HepG2 (cell line): ENCODE results near the gene AARS2. TPM values are rescaled to one million over a fixed set of nuclear protein-coding genes. Genes with fewer than 3 reads are reported as not detected.

Source experiments
- ARNT2 ChIP-seq: sonication (generic); formaldehyde crosslinking; IDR thresholded peaks from 2 replicates; pipeline ENCODE4 v1.8.0; 2022; ENCODE audit warnings: mild to moderate bottlenecking, low read depth, missing genetic modification reagents, moderate library complexity
- CEBPB ChIP-seq: IDR thresholded peaks from 2 replicates; pipeline ENCODE4 v1.6.1; 2011; ENCODE audit warnings: low read depth, low read length, improper control_type of control experiment, borderline replicate concordance
- GATAD2A ChIP-seq: IDR thresholded peaks from 2 replicates; pipeline ENCODE4 v1.6.1; 2016
- KLF15 ChIP-seq: sonication (generic); formaldehyde crosslinking; IDR thresholded peaks from 2 replicates; pipeline ENCODE4 v1.8.1; 2023; ENCODE audit warnings: borderline replicate concordance, mild to moderate bottlenecking, inconsistent platforms, missing genetic modification reagents, mixed read lengths
- KLF6 ChIP-seq: IDR thresholded peaks from 2 replicates; pipeline ENCODE4 v1.8.0; 2016; ENCODE audit warnings: missing biosample characterization, missing genetic modification reagents
- NFE2L2 ChIP-seq: fragments of 150-350 bp; IDR thresholded peaks from 2 replicates; pipeline ENCODE4 v1.6.1; 2014; ENCODE audit warnings: low read length
- RBAK ChIP-seq: sonication (generic); formaldehyde crosslinking; IDR thresholded peaks from 2 replicates; pipeline ENCODE4 v1.5.1; 2020; ENCODE audit warnings: mild to moderate bottlenecking, missing genetic modification reagents
- ZBTB20 ChIP-seq: sonication (generic); formaldehyde crosslinking; IDR thresholded peaks from 2 replicates; pipeline ENCODE4 v1.8.1; 2023; ENCODE audit warnings: missing genetic modification reagents, low read depth, mild to moderate bottlenecking, borderline replicate concordance
- ZEB1 ChIP-seq: IDR thresholded peaks from 2 replicates; pipeline ENCODE4 v1.6.1; 2012; ENCODE audit warnings: mild to moderate bottlenecking, low read depth, inconsistent platforms; ENCODE audit not compliant: insufficient replicate concordance
- ZFP90 ChIP-seq: sonication (generic); formaldehyde crosslinking; IDR thresholded peaks from 2 replicates; pipeline ENCODE4 v1.8.0; 2022; ENCODE audit warnings: missing genetic modification reagents, mild to moderate bottlenecking, inconsistent platforms, borderline replicate concordance
- ZKSCAN8 ChIP-seq: IDR thresholded peaks from 2 replicates; pipeline ENCODE4 v1.6.1; 2016; ENCODE audit warnings: borderline replicate concordance, missing genetic modification reagents, missing compliant biosample characterization
- ZNF180 ChIP-seq: sonication (generic); formaldehyde crosslinking; IDR thresholded peaks from 2 replicates; pipeline ENCODE4 v1.4.0; 2020; ENCODE audit warnings: low read depth, missing genetic modification reagents, borderline replicate concordance
- ZNF446 ChIP-seq: sonication (generic); formaldehyde crosslinking; IDR thresholded peaks from 2 replicates; pipeline ENCODE4 v1.5.0; 2020; ENCODE audit warnings: mild to moderate bottlenecking, missing genetic modification reagents
- ZNF468 ChIP-seq: sonication (generic); formaldehyde crosslinking; IDR thresholded peaks from 2 replicates; pipeline ENCODE4 v1.8.0; 2022; ENCODE audit warnings: mild to moderate bottlenecking, moderate library complexity, missing genetic modification reagents
- ZNF768 ChIP-seq: sonication (generic); formaldehyde crosslinking; IDR thresholded peaks from 2 replicates; pipeline ENCODE4 v1.4.0; 2020; ENCODE audit warnings: missing genetic modification reagents
- polyA plus RNA-seq, 8 experiments: library from polyadenylated mRNA; depleted of rRNA in 3 of 8; stranded (reverse) in 7 of 8; unstranded in 1 of 8; fragments of >200 nt; fragmentation: Illumina TruSeq in 4 of 8; extraction: Trizol in 4 of 8; gene quantifications; 2 replicates each; pipeline versions ENCODE4 v1.2.1 to v1.2.3, GENCODE V29; 2011 to 2016; ENCODE audit warnings: low read depth in 4 of 8, missing spikeins in 1 of 8, mixed read lengths in 1 of 8; ENCODE audit not compliant: insufficient read depth in 1 of 8
- total RNA-seq, 5 experiments: library from RNA; depleted of rRNA; stranded (reverse); fragments of >200 nt; fragmentation: Illumina TruSeq; extraction: Trizol; gene quantifications; 2 replicates each; pipeline ENCODE4 v1.2.3, GENCODE V29; 2016; ENCODE audit warnings: low read depth in 1 of 5
- TF ChIP-seq, protein P1 (sequence below): sonication (generic); formaldehyde crosslinking; IDR thresholded peaks from 2 replicates; pipeline ENCODE4 v1.4.0; 2020; ENCODE audit warnings: missing genetic modification reagents, mild to moderate bottlenecking, borderline replicate concordance
- TF ChIP-seq, protein P2 (sequence below): sonication (generic); formaldehyde crosslinking; IDR thresholded peaks from 2 replicates; pipeline ENCODE4 v1.4.0; 2020; ENCODE audit warnings: missing genetic modification reagents
- TF ChIP-seq, protein P3 (sequence below): sonication (generic); formaldehyde crosslinking; IDR thresholded peaks from 2 replicates; pipeline ENCODE4 v1.4.0; 2020; ENCODE audit warnings: missing genetic modification reagents
- TF ChIP-seq, protein P4 (sequence below): sonication (generic); formaldehyde crosslinking; IDR thresholded peaks from 2 replicates; pipeline ENCODE4 v1.4.0; 2020; ENCODE audit warnings: mild to moderate bottlenecking, missing genetic modification reagents, borderline replicate concordance

Gene AARS2
- total and polyA plus RNA-seq, 2 of the 13 experiments (the other 11 are each of a cell fraction or from before 2014, with no cell fraction given), result 7.5 to 24.1 TPM

DNA sequence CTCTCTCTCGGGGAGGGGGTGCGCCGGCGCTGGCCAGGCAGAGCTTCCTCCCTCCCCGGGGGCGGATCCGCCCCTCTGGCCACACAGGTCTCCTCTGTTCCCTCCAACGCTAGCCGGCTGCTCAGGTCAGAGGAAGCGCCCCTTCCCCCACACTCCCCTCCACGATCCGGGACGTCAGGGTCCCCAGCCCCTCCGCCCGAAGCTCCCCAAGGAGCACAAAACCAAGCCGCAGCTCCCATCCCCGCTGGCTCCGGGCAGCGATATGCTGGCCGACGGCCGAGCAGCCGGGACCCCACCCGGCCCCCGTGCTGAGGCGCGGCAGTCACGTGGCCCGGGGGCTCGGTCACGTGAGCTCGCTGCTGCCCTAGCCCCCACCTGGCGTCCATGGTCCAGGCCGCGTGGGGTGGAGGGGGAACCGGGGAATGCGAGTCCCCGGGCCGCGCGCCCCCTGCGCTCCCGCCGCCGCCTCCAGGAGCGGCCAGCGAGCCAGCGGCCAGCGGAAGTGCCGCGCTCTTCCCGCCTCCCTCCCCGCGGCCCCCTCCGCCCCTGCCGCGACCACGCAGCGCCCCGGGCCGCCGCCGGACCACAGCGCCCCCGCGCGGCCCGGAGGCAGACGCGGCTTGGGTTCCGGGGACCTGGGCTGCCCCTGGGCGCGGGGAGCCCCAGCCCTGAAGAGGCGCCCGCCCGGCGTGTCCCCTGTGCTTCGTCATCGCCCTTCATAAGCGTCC is 56.0 kb downstream of the AARS2 start, which contains the start of gene SLC35B2 (continued):
- TF ChIP-seq KLF6 (0 out of 2 replicates have a peak, but pooled peaks have one; percentile 78), ZBTB20 (CRISPR knock-in tag) (0 out of 2 replicates have a peak, but pooled peaks have one; percentile 47), ZNF180 (CRISPR knock-in tag) (no peak), ZNF468 (CRISPR knock-in tag) (no peak), NFE2L2 (0 out of 2 replicates have a peak, but pooled peaks have one; percentile 5), ZNF768 (CRISPR knock-in tag) (no peak; the same call in 1 of the 2 replicates), ZNF446 (peak; percentile 78; the same call in 1 of the 2 replicates), RBAK (CRISPR knock-in tag) (no peak), GATAD2A (CRISPR knock-in tag) (peak; percentile 71; the same call in 1 of the 2 replicates), ZFP90 (peak; percentile 76; the same call in 1 of the 2 replicates), CEBPB (no peak), ZKSCAN8 (peak; percentile 57; the same call in 1 of the 2 replicates), ZEB1 (peak; percentile 85), ARNT2 (CRISPR knock-in tag) (peak; percentile 82), KLF15 (CRISPR knock-in tag) (0 out of 2 replicates have a peak, but pooled peaks have one; percentile 83)
- TF ChIP-seq, protein P1, sequence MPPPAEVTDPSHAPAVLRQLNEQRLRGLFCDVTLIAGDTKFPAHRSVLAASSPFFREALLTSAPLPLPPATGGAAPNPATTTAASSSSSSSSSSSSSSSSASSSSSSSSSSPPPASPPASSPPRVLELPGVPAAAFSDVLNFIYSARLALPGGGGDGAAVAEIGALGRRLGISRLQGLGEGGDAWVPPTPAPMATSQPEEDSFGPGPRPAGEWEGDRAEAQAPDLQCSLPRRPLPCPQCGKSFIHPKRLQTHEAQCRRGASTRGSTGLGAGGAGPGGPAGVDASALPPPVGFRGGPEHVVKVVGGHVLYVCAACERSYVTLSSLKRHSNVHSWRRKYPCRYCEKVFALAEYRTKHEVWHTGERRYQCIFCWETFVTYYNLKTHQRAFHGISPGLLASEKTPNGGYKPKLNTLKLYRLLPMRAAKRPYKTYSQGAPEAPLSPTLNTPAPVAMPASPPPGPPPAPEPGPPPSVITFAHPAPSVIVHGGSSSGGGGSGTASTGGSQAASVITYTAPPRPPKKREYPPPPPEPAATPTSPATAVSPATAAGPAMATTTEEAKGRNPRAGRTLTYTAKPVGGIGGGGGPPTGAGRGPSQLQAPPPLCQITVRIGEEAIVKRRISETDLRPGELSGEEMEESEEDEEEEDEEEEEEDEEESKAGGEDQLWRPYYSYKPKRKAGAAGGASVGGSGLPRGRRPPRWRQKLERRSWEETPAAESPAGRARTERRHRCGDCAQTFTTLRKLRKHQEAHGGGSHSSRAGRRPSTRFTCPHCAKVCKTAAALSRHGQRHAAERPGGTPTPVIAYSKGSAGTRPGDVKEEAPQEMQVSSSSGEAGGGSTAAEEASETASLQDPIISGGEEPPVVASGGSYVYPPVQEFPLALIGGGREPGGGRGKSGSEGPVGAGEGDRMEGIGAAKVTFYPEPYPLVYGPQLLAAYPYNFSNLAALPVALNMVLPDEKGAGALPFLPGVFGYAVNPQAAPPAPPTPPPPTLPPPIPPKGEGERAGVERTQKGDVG (CRISPR knock-in tag), result 0 out of 2 replicates have a peak, but pooled peaks have one; percentile 31
- TF ChIP-seq, protein P2, sequence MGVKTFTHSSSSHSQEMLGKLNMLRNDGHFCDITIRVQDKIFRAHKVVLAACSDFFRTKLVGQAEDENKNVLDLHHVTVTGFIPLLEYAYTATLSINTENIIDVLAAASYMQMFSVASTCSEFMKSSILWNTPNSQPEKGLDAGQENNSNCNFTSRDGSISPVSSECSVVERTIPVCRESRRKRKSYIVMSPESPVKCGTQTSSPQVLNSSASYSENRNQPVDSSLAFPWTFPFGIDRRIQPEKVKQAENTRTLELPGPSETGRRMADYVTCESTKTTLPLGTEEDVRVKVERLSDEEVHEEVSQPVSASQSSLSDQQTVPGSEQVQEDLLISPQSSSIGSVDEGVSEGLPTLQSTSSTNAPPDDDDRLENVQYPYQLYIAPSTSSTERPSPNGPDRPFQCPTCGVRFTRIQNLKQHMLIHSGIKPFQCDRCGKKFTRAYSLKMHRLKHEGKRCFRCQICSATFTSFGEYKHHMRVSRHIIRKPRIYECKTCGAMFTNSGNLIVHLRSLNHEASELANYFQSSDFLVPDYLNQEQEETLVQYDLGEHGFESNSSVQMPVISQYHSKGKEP (CRISPR knock-in tag), result no peak
- TF ChIP-seq, protein P3, sequence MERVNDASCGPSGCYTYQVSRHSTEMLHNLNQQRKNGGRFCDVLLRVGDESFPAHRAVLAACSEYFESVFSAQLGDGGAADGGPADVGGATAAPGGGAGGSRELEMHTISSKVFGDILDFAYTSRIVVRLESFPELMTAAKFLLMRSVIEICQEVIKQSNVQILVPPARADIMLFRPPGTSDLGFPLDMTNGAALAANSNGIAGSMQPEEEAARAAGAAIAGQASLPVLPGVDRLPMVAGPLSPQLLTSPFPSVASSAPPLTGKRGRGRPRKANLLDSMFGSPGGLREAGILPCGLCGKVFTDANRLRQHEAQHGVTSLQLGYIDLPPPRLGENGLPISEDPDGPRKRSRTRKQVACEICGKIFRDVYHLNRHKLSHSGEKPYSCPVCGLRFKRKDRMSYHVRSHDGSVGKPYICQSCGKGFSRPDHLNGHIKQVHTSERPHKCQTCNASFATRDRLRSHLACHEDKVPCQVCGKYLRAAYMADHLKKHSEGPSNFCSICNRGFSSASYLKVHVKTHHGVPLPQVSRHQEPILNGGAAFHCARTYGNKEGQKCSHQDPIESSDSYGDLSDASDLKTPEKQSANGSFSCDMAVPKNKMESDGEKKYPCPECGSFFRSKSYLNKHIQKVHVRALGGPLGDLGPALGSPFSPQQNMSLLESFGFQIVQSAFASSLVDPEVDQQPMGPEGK, result peak; percentile 98
- TF ChIP-seq, protein P4, sequence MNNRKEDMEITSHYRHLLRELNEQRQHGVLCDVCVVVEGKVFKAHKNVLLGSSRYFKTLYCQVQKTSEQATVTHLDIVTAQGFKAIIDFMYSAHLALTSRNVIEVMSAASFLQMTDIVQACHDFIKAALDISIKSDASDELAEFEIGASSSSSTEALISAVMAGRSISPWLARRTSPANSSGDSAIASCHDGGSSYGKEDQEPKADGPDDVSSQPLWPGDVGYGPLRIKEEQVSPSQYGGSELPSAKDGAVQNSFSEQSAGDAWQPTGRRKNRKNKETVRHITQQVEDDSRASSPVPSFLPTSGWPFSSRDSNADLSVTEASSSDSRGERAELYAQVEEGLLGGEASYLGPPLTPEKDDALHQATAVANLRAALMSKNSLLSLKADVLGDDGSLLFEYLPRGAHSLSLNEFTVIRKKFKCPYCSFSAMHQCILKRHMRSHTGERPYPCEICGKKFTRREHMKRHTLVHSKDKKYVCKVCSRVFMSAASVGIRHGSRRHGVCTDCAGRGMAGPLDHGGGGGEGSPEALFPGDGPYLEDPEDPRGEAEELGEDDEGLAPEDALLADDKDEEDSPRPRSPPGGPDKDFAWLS (CRISPR knock-in tag), result no peak
